Breast epithelium (tissue), 3 donors: Measurements from ENCODE around the gene TSPAN1.

ENCODE experiments used
- CTCF ChIP-seq, 3 donors: fragments of 450-650 bp; IDR thresholded peaks; one replicate each; pipeline ENCODE4 v1.5.1; 2016 to 2017; ENCODE audit warnings: antibody characterized with exemption in 3 of 3, mild to moderate bottlenecking in 3 of 3, moderate library complexity in 3 of 3
- POLR2A ChIP-seq: fragments of 450-650 bp; IDR thresholded peaks from one replicate; pipeline ENCODE4 v1.6.1; 2016; ENCODE audit warnings: antibody characterized with exemption, mild to moderate bottlenecking, moderate library complexity
- POLR2AphosphoS5 ChIP-seq, 3 donors: sonication (generic); formaldehyde crosslinking; IDR thresholded peaks; one replicate each; pipeline ENCODE4 v1.6.1; 2017; ENCODE audit warnings: antibody characterized with exemption in 3 of 3

- TF ChIP-seq CTCF (IDR thresholded peaks at IDR 0.05) (no peak), POLR2A (no peak), POLR2AphosphoS5 (IDR thresholded peaks at IDR 0.05) (no peak)
These were observed 30.9 kb downstream of the TSPAN1 start for GRCh38 chr1:46205791-46206190.
